K562 (cell line): ENCODE results near the gene HTT-AS. TPM values are rescaled to one million over a fixed set of nuclear protein-coding genes. Genes with fewer than 3 reads are reported as not detected.

Experiments
- ARID2 ChIP-seq: fragments of 450-650 bp; IDR thresholded peaks from 2 replicates; pipeline ENCODE4 v1.6.1; 2017; ENCODE audit warnings: antibody characterized with exemption, mild to moderate bottlenecking
- NR2C2 ChIP-seq, 2 experiments: fragments of 200-800 bp in 1 of 2; sonication (Bioruptor generic) in 1 of 2; sonication (generic) in 1 of 2; formaldehyde crosslinking in 1 of 2; IDR thresholded peaks; 2 replicates each; pipeline versions ENCODE4 v1.6.1 to v1.8.0; 2016 to 2022; ENCODE audit warnings: mild to moderate bottlenecking in 1 of 2, missing compliant biosample characterization in 1 of 2, missing genetic modification characterization in 1 of 2, missing genetic modification reagents in 1 of 2
- TBP ChIP-seq: optimal IDR thresholded peaks from 2 replicates; pipeline ENCODE3; 2011; ENCODE audit warnings: low read depth, low read length, improper control_type of control experiment
- TSC22D4 ChIP-seq: fragments of 450-650 bp; IDR thresholded peaks from 2 replicates; pipeline ENCODE4 v1.6.1; 2016; ENCODE audit warnings: missing genetic modification characterization, missing biosample characterization, control low read depth
- ZNF146 ChIP-seq: IDR thresholded peaks from one replicate; pipeline ENCODE4 v1.6.1; 2018; ENCODE audit warnings: missing compliant biosample characterization; ENCODE audit not compliant: unreplicated experiment
- ZNF354B ChIP-seq: fragments of 250-450 bp; sonication (Bioruptor Pico); IDR thresholded peaks from 2 replicates; pipeline ENCODE4 v1.4.0; 2020
- ZNF436 ChIP-seq: fragments of 250-450, 450-650 bp; sonication (Bioruptor Pico); formaldehyde crosslinking; IDR thresholded peaks from 2 replicates; pipeline ENCODE4 v1.7.0; 2020; ENCODE audit warnings: mild to moderate bottlenecking
- ZNF583 ChIP-seq: fragments of 250-450 bp; sonication (Bioruptor Pico); IDR thresholded peaks from 2 replicates; pipeline ENCODE4 v1.4.0; 2020
- ZNF589 ChIP-seq: fragments of 200-800 bp; sonication (Bioruptor generic); IDR thresholded peaks from 2 replicates; pipeline ENCODE4 v1.6.1; 2016; ENCODE audit warnings: low read depth, missing genetic modification characterization, missing compliant biosample characterization
- polyA plus RNA-seq, 8 experiments: library from polyadenylated mRNA; depleted of rRNA in 4 of 8; stranded (reverse) in 5 of 8; unstranded in 3 of 8; fragments of >200 nt; fragmentation: Nextera tagmentation in 2 of 8; fragmentation: Illumina TruSeq in 1 of 8; extraction: Ambion mirVana in 2 of 8; extraction: Trizol in 1 of 8; gene quantifications; 2 replicates each; pipeline versions ENCODE4 v1.2.1 to v1.2.3, GENCODE V29; 2011 to 2014; ENCODE audit warnings: inconsistent platforms in 1 of 8, missing spikeins in 1 of 8
- total RNA-seq, 7 experiments: library from RNA; depleted of rRNA in 6 of 7; stranded (reverse); fragments of >200 nt in 6 of 7; fragmentation: Illumina TruSeq in 2 of 7; extraction: Trizol in 2 of 7; gene quantifications; 2 replicates each; pipeline versions ENCODE4 v1.2.1 to v1.2.3, GENCODE V29; 2011 to 2021; ENCODE audit warnings: low replicate concordance in 1 of 7
- TF ChIP-seq, protein P1 (sequence below): sonication (generic); formaldehyde crosslinking; IDR thresholded peaks from 2 replicates; pipeline ENCODE4 v1.8.0; 2023; ENCODE audit warnings: mild to moderate bottlenecking, missing genetic modification reagents
- TF ChIP-seq, protein P2 (sequence below): sonication (generic); formaldehyde crosslinking; IDR thresholded peaks from 2 replicates; pipeline ENCODE4 v1.8.1; 2023; ENCODE audit warnings: mild to moderate bottlenecking, missing genetic modification reagents, moderate library complexity
- TF ChIP-seq, protein P3 (sequence below): sonication (generic); formaldehyde crosslinking; IDR thresholded peaks from 2 replicates; pipeline ENCODE4 v1.8.0; 2022; ENCODE audit warnings: missing genetic modification reagents, mild to moderate bottlenecking, moderate library complexity, borderline replicate concordance

HTT-AS gene
- total and polyA plus RNA-seq, 9 of the 15 experiments (the other 6 are each of a cell fraction or from before 2014, with no cell fraction given), result not detected

DNA sequence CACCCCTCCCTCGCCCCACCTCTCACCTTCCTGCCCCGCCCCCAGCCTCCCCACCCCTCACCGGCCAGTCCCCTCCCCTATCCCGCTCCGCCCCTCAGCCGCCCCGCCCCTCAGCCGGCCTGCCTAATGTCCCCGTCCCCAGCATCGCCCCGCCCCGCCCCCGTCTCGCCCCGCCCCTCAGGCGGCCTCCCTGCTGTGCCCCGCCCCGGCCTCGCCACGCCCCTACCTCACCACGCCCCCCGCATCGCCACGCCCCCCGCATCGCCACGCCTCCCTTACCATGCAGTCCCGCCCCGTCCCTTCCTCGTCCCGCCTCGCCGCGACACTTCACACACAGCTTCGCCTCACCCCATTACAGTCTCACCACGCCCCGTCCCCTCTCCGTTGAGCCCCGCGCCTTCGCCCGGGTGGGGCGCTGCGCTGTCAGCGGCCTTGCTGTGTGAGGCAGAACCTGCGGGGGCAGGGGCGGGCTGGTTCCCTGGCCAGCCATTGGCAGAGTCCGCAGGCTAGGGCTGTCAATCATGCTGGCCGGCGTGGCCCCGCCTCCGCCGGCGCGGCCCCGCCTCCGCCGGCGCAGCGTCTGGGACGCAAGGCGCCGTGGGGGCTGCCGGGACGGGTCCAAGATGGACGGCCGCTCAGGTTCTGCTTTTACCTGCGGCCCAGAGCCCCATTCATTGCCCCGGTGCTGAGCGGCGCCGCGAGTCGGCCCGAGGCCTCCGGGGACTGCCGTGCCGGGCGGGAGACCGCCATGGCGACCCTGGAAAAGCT is at the start of gene HTT-AS, which contains the start of gene HTT (continued):
- TF ChIP-seq, protein P1, sequence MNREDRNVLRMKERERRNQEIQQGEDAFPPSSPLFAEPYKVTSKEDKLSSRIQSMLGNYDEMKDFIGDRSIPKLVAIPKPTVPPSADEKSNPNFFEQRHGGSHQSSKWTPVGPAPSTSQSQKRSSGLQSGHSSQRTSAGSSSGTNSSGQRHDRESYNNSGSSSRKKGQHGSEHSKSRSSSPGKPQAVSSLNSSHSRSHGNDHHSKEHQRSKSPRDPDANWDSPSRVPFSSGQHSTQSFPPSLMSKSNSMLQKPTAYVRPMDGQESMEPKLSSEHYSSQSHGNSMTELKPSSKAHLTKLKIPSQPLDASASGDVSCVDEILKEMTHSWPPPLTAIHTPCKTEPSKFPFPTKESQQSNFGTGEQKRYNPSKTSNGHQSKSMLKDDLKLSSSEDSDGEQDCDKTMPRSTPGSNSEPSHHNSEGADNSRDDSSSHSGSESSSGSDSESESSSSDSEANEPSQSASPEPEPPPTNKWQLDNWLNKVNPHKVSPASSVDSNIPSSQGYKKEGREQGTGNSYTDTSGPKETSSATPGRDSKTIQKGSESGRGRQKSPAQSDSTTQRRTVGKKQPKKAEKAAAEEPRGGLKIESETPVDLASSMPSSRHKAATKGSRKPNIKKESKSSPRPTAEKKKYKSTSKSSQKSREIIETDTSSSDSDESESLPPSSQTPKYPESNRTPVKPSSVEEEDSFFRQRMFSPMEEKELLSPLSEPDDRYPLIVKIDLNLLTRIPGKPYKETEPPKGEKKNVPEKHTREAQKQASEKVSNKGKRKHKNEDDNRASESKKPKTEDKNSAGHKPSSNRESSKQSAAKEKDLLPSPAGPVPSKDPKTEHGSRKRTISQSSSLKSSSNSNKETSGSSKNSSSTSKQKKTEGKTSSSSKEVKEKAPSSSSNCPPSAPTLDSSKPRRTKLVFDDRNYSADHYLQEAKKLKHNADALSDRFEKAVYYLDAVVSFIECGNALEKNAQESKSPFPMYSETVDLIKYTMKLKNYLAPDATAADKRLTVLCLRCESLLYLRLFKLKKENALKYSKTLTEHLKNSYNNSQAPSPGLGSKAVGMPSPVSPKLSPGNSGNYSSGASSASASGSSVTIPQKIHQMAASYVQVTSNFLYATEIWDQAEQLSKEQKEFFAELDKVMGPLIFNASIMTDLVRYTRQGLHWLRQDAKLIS (CRISPR knock-in tag), result no peak
- peak; percentile 51 for TF ChIP-seq TBP
- TF ChIP-seq, protein P2, sequence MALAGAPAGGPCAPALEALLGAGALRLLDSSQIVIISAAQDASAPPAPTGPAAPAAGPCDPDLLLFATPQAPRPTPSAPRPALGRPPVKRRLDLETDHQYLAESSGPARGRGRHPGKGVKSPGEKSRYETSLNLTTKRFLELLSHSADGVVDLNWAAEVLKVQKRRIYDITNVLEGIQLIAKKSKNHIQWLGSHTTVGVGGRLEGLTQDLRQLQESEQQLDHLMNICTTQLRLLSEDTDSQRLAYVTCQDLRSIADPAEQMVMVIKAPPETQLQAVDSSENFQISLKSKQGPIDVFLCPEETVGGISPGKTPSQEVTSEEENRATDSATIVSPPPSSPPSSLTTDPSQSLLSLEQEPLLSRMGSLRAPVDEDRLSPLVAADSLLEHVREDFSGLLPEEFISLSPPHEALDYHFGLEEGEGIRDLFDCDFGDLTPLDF (CRISPR knock-in tag), result 0 out of 2 replicates have a peak, but pooled peaks have one; percentile 0
- peak; percentile 47; the same call in 1 of the 2 replicates for TF ChIP-seq NR2C2 (CRISPR knock-in tag; IDR thresholded peaks at IDR 0.05)
- TF ChIP-seq NR2C2 (tag; IDR thresholded peaks at IDR 0.05), result no peak
- no peak for TF ChIP-seq ARID2
- TF ChIP-seq, protein P3, sequence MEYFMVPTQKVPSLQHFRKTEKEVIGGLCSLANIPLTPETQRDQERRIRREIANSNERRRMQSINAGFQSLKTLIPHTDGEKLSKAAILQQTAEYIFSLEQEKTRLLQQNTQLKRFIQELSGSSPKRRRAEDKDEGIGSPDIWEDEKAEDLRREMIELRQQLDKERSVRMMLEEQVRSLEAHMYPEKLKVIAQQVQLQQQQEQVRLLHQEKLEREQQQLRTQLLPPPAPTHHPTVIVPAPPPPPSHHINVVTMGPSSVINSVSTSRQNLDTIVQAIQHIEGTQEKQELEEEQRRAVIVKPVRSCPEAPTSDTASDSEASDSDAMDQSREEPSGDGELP, result peak; percentile 55; the same call in 1 of the 2 replicates
- no peak for TF ChIP-seq ZNF354B (CRISPR knock-in tag)
- TF ChIP-seq ZNF589 (CRISPR knock-in tag), result no peak
- no peak for TF ChIP-seq TSC22D4 (tag)
- 0 out of 2 replicates have a peak, but pooled peaks have one; percentile 44 for TF ChIP-seq ZNF583 (CRISPR knock-in tag)
- no peak for TF ChIP-seq ZNF146
- no peak for TF ChIP-seq ZNF436
